Cerebellar nuclear complex (tissue), 1 donor: ENCODE results near the gene PLXNA2.

ENCODE experiments used
- DNase-seq, 2 experiments: peaks; one replicate each; lab custom pipeline; 2025; lab: John Stamatoyannopoulos, UW

The PLXNA2 gene

DNA sequence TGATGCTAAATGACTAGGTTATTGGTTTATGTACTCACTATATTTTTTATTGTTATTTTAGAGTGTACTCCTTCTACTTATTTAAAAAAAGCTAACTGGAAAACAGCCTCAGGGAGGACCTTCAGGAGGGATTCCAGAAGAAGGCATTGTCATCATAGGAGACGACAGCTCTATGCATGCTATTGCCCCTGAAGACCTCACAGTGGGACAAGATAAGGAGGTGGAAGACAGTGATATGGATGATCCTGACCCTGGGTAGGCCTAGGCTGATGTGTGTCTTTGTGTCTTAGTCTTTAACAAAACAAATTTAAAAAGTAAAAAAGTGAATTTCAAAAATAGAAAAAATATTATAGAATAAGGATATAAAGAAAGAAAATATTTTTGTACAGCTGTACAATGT lies 177.6 kb downstream of the PLXNA2 start:
- DNase-seq = no peak

- no peak for DNase-seq
Measured at GRCh38 chr1:208065862-208066261, 178.3 kb downstream of the PLXNA2 start.

DNA sequence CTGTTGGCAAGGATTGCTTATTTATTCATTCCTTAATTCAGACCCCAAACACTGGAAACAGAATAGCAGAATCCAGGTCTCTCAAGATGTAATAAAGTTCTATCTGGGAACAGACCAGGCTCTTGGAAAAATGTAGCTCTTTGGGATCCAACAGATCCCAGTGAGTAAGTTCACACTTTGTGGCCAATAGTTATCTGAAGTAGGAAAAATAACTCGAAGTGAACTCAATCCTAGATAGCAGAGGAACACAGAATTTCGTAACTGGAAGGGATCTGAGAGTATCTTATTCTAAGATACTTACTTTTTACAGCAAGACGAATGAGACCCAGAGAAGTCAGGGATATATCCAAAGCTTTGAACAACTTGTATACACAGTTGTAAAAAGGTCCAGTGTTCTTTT lies 182.6 kb downstream of the PLXNA2 start:
- DNase-seq = no peak

- DNase-seq = no peak
Measured at GRCh38 chr1:208061118-208061517, 183.1 kb downstream of the PLXNA2 start.

GRCh38 chr1:208060215-208060869 lies 183.8 kb downstream of the PLXNA2 start:
- DNase-seq = no peak

GRCh38 chr1:208059409-208060001 lies 184.7 kb downstream of the PLXNA2 start:
- DNase-seq = no peak

DNA sequence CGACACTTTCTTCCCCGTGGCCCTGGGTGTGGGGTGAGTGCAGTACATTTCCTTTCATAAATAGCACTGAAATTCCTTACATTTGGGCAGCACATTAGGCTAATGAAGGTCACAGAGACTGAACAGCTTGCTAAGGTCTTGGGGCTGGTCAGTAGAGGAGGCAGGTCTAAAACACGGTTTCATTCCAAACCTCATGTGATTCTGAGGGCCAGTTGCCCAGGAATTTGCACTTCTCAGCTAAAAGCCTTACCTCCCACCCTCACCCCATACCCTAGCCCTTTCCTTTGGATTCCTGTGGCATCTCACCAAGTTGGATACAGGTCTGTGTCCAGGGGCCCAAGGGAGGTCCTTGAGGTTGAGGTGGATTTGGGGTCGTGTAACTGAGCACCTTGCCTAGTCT lies 185.4 kb downstream of the PLXNA2 start:
- no peak for DNase-seq

GRCh38 chr1:208058267-208058666 lies 185.9 kb downstream of the PLXNA2 start:
- peak in 1 of 2 experiments; percentile 5 for DNase-seq

DNA sequence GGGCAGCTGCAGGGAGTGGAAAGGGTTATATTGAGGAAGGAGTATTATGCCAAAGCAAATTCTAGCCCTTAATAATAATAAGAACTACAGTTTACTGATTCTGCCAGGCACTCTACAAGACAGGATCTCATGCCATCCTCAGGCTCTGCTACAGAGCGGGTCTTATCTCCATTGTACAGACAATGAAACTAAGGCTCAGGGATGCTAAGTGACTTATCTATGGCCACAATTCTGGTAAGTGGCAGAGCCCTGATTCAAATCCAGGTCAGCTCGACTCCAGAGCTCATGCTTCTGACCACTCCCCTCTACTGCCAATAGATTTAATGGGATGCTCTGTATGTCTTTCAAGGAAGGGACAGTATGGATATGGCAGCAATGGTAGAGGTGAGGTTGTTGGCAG lies 187.1 kb downstream of the PLXNA2 start:
- no peak for DNase-seq

GRCh38 chr1:208055535-208055934 lies 188.6 kb downstream of the PLXNA2 start:
- DNase-seq = no peak

- no peak for DNase-seq
Measured at GRCh38 chr1:208054911-208055379, 189.2 kb downstream of the PLXNA2 start.

DNA sequence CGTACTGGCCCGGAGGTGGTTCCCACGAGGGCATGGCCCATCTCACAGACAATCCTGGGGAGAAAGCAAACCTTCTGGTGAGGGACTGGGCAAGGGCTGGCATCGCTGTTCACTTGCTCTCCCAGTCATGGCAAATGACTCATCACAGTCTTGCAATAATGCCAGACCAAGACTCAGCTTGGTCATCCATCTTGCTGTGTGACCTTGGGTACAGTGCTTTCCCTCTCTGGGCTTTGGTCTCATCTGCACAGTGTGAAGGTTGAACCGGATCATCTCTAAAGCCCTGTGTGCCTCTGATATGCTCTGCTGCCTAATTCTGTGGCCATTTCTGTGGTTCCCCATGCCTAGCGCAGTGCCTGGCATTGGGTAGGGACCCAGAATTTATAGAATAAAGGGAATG lies 189.7 kb downstream of the PLXNA2 start:
- DNase-seq = no peak

DNA sequence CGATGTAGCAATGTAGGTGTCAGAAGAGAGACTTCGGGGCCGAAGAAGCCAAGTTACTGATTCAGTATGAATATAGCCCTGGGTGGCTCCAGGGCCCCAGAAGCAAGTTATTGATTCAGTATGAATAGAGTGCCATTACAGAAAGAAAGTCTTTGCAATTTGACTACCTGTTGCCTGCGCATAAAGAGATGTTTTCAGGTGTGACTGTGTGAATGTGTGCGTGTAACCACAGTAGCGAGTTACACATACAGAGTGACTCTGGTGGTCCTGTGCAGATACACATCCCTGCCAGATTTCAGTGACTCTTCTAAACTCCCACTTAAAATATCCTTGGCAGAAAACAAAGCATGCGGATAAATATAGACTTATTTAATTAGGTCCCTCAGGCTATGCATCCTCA lies 190.5 kb downstream of the PLXNA2 start:
- no peak for DNase-seq

- DNase-seq = no peak
Measured at GRCh38 chr1:208052926-208053407, 191.2 kb downstream of the PLXNA2 start.

DNA sequence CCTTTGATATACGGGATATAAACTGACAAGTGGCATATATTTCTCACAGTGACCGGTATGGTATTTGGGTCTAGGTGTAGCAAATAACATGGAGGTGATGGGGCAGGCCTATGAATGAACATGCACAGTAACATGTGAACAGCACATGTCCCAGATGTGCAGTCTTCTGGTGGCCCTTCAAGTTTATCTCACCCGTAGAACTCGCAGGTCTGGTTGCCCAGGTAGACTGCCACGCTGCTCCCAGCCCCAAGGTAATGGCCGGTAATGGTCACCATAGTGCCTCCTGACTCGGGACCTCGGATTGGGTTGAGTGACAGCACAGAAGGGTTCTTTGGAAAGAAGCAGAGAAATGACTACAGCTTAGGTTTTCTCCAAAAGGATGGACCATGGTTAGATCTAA lies 192.0 kb downstream of the PLXNA2 start:
- DNase-seq = no peak

DNA sequence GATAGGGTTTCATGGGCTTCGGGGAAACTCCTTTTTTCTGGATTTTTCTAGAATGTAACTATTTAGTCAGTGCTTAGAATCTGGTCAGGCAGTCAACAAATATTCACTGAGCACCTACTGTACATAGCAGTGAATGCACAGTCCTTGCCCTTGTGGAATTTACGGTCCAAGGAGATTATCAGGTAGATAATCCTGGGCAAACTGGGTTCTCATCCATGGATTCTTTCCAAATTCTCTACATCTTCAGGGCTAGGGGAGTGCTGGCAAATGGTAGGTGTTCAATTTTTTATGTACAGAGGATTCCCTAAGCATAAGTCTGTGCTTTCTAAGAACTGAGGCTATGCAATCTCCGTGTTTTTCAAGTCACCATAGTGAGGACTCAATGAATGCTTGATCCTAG lies 192.5 kb downstream of the PLXNA2 start:
- no peak for DNase-seq

DNA sequence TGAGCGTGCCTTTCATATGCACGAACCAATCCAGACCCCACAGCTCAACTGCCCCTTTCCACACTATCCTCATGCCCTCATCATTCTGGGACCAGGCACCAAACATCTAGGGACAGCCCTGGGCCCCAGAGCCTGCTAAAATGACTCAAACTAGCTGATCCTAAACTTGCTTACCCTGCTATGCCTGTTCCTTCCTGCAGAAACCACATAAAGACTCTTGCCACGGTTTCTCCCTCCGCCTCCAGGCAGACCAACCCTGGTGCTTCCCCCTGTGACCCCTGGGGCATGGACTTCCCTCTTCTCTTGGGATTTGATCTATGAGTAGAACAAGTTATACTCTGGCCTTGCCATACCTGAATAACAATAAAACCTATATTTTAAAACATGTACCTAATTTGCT lies 195.3 kb downstream of the PLXNA2 start:
- no peak for DNase-seq

- no peak for DNase-seq
Measured at GRCh38 chr1:208047975-208048374, 196.2 kb downstream of the PLXNA2 start.

GRCh38 chr1:208047476-208047934 lies 196.7 kb downstream of the PLXNA2 start:
- no peak for DNase-seq

- no peak for DNase-seq
Measured at GRCh38 chr1:208045463-208046260, 198.5 kb downstream of the PLXNA2 start.

GRCh38 chr1:208044589-208045462 lies 199.4 kb downstream of the PLXNA2 start:
- no peak for DNase-seq

DNA sequence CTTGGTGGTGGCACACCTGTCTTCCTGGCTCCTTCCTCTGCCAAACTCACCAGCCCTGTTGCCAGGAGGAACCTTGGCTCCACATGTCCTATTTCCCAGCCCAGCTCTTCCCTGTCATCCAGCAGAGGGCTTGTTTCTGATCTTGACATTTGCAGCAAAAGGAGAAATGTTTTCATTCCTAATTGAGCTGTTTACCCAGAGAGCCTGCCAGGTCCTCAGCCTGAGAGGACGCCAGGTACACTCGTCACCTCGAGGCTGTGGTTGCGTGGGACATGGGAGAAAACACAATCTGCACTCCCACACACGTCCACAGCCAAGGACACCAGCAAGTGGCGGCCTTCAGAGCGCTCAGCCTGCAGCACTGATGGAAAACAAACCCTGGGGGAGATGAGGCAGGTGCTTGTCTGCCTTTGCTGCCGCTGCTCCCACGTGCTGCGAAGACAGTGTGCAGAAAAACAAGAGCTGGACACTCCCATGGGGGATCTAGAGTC lies 200.4 kb downstream of the PLXNA2 start:
- DNase-seq = peak; percentile 90 to 92
